Measurements from ENCODE around the gene CCDC6. TPM values are rescaled to one million over a fixed set of nuclear protein-coding genes. Genes with fewer than 3 reads are reported as not detected.
A peak's percentile ranks its signal among the peaks of the same experiment; 100 is the strongest.
"Not testable (repeated sequence)": the region's sequence is repeated elsewhere in the genome, so short reads cannot be mapped to it uniquely, and the experiment has no call there.

CCDC6 gene
- total RNA-seq, 2 donors from 2014 or later, result 77.7 to 107 TPM

DNA sequence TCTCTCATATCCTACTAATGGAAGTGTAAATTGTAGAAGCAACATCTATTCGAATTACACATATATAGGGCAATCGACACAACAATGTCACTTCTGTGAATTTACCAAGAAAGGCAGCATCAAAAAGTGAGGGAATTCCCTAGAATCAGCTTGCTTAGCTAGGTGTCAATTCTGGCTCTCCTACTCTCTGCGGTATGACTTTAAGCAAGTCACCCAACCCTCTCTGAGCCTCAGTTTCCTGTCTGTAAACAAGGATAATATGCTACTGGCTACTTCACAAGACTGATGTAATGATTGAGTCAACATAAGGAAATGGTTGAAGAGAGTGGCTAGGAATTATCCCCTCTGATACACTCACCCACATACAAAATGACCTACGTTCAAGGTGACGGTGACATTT is 19.4 kb downstream of the CCDC6 start:
- peaks cover 11 to 15% of the 10 kb centered on the region in 2 donors for H3K36me3 Mint-ChIP-seq (ENCODE audit: insufficient read depth in 2 of 2)
- peak overlapping the region; percentile 87 for H3K27ac Mint-ChIP-seq

DNA sequence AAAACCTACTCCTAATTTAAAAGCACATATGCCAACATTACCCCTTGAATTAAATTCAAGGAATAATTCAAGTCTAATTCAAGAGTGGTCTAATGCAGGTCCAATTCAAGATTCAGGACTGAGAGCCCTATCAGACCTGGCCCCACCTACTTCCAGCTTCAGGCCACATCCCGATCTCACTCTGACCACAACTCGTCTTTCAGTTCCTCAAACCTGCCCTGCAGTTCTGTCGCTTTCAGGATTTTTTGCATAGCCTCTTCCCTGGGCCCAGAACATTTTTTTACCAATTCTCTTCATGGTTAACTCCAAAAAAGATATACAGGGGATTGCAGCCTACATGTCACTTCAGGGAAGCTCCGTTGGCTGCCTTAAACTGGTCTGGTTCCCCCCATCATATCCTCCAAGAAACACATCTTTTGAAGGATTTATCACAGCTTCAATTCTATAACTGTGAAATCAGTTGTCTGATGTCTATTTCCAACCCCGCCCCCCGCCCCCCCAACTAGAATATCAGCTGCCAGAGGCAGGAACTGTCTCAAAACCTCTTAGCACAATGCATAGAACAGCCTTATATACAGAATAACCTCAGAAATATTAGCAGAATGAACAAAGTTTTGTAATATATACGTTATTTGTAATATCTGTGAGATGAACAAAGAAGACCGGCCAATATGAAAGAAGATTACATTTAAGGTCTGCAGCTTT is 20.8 kb downstream of the CCDC6 start:
- Mint-ChIP-seq H3K36me3 (ENCODE audit: insufficient read depth in 2 of 2) (peaks cover 15% of the 10 kb centered on the region in 2 donors), H3K4me3 (peak overlapping the region; percentile 59 to 85), H3K27ac (peak overlapping the region; percentile 87), H3K4me1 (ENCODE audit: low read depth) (peaks cover 88% of the 10 kb centered on the region), H3K9me3 (no peaks in the 10 kb centered on the region), H3K27me3 (ENCODE audit: low read depth) (no peaks in the 10 kb centered on the region)
- DNase-seq, result peak in 1 of 2 donors; percentile 45
- no peak for ATAC-seq (replicated peaks in 1 of 2)

More for the DNA sequence above, 19.4 kb downstream of the CCDC6 start:
- no peaks in the 10 kb centered on the region for H3K9me3 Mint-ChIP-seq
- H3K27me3 Mint-ChIP-seq (ENCODE audit: low read depth), result no peaks in the 10 kb centered on the region
- DNase-seq (peak in 1 of 2 donors; percentile 45), ATAC-seq (replicated peaks in 1 of 2) (peak; percentile 82 to 86)
- peak overlapping the region; percentile 59 to 85 for H3K4me3 Mint-ChIP-seq
- peaks cover 83% of the 10 kb centered on the region for H3K4me1 Mint-ChIP-seq (ENCODE audit: low read depth)

DNA sequence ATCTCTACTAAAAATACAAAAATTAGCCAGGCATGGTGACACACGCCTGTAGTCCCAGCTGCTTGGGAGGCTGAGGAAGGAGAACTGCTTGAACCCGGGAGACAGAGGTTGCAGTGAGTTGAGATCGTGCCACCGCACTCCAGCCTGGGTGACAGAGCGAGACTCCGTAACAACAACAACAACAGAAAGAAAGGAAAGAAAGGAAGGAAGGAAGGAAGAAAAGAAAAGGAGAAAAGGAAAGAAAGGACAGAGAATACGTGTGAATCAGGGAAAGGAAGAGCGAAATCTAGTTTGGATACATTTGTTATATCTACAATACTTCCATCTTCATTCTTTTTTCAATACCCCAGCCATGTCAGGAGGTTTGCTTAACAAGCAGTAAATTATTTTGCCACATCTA is 21.5 kb downstream of the CCDC6 start:
- not testable (repeated sequence) for DNase-seq; ATAC-seq (replicated peaks in 1 of 2); H3K27me3 Mint-ChIP-seq (ENCODE audit: low read depth); H3K9me3 Mint-ChIP-seq
- H3K27ac Mint-ChIP-seq, result peak overlapping the region; percentile 62
- peaks cover 11 to 13% of the 10 kb centered on the region in 2 donors for H3K36me3 Mint-ChIP-seq (ENCODE audit: insufficient read depth in 2 of 2)
- peaks cover 90% of the 10 kb centered on the region for H3K4me1 Mint-ChIP-seq (ENCODE audit: low read depth)
- peak overlapping the region; percentile 68 to 85 for H3K4me3 Mint-ChIP-seq

DNA sequence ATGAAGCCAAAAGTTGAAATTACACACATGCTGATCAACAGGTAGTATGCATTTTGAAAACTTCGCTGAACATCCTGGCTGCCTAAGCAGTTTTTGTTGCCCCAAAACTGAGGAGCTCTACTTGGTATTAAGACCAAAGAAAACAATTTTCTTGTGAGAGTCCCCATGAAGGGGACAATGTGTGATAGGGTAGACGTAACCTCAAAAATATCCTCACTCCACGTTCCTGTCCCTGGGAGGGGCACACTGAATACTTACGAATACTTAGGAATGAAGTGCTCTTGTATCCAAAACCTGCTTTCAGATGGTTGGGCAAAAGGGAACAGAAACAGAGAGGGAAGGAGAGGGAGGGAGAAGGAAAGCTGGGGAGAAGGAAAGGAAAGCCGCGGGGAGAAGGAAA is 24.7 kb downstream of the CCDC6 start:
- ATAC-seq (replicated peaks in 1 of 2) (no peak), DNase-seq (no peak)
- Mint-ChIP-seq H3K4me1 (ENCODE audit: low read depth) (peaks cover 90% of the 10 kb centered on the region), H3K9me3 (peaks cover 0 to 1% of the 10 kb centered on the region in 2 donors), H3K36me3 (ENCODE audit: insufficient read depth in 2 of 2) (peaks cover 9 to 12% of the 10 kb centered on the region in 2 donors), H3K27ac (peak overlapping the region; percentile 73), H3K4me3 (peak overlapping the region; percentile 64 to 75), H3K27me3 (ENCODE audit: low read depth) (no peaks in the 10 kb centered on the region)

DNA sequence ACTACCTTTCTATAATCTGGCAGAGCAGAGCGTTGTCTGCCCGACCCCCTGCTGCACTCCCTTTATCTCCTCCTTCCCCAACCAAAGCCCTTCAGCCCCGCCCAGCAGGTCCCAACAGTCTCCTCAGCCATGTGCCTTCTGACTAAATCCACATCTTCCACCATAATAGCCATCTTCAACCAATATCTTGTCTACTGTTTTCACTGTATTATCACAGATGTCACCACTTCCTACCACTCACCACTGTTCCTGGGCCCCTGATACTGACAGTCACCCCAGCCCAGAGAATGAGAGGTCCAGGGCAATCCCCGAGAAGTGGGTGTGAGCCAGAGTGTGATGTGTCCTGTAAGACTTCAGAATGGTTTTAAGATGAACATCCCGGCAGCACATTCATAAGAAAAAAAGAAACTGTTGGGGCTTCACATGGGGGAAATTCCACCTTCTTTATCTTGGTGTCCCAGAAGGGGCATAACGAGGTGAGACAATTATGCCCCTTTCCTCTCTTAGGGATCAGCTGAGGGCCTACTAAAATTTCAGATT is 25.3 kb downstream of the CCDC6 start:
- Mint-ChIP-seq H3K27ac (peak overlapping the region; percentile 73), H3K36me3 (ENCODE audit: insufficient read depth in 2 of 2) (peaks cover 9 to 14% of the 10 kb centered on the region in 2 donors), H3K27me3 (ENCODE audit: low read depth) (no peaks in the 10 kb centered on the region), H3K4me3 (peak overlapping the region; percentile 64 to 75), H3K9me3 (peaks cover 0 to 1% of the 10 kb centered on the region in 2 donors), H3K4me1 (ENCODE audit: low read depth) (peaks cover 90% of the 10 kb centered on the region)
- ATAC-seq (replicated peaks in 1 of 2), result peak; percentile 88 to 91
- DNase-seq, result peak; percentile 85 to 90

DNA sequence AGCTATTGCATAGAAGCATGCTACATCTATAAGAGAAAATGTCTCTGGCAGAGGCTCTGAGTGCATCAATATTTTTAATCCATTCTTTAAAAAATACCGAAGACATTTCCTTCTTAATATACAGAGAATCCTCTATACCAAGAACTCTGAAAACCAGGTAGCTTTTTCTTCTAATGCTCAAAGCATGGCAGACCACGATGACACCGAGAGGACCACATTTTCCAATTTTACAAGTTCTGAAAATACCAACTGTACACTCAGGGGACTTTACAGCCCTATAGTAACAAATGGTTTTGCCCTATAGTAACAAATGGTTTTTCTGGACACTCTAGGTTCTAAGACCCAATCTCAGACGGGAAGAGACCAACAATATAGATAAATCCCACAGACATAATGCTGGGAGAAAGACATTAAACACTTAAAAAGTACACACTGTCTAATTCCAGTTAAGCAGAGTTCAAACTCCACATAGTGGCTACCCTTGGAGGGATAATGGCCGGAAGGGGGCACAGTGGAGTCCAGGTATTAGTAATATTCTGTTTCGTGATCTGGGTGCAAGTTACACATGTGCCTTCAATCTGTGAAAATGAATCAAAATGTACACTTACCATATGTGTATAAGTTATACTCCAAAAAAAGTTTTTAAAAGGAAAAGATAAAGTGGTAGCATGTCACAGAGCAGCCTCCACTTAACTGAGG is 26.2 kb downstream of the CCDC6 start:
- peak overlapping the region; percentile 64 to 75 for H3K4me3 Mint-ChIP-seq
- DNase-seq (peak; percentile 29 to 49), ATAC-seq (replicated peaks in 1 of 2) (peak in 1 of 2 donors; percentile 14)
- peaks cover 0 to 1% of the 10 kb centered on the region in 2 donors for H3K9me3 Mint-ChIP-seq
- H3K36me3 Mint-ChIP-seq (ENCODE audit: insufficient read depth in 2 of 2), result peaks cover 9 to 13% of the 10 kb centered on the region in 2 donors
- peak overlapping the region; percentile 73 for H3K27ac Mint-ChIP-seq
- no peaks in the 10 kb centered on the region for H3K27me3 Mint-ChIP-seq (ENCODE audit: low read depth)
- H3K4me1 Mint-ChIP-seq (ENCODE audit: low read depth), result peaks cover 83% of the 10 kb centered on the region

DNA sequence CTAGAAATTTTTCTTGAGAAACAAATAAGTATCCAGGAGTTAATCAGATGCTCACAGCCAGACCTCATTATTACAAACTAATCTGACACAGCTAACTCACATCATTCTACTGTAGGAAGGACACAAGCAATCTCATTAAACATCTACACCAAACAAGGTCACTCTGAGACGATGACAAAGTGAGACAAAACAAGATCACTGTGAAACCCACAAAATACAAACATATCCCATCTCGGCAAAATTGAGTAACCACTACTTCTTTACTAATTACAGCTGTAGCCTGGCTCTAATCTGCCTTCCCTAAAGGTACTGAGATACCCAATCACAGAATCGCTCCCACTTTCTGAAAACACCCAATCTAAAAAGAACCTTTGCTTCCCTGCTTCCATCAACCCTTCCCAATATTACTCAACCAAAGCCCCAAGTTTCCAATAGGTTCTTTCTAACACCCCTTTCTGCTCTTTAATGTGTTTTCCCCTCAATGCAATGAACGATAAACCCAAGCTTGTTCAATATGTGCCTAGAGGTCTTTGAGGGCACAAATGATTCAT is 26.9 kb downstream of the CCDC6 start:
- ATAC-seq (replicated peaks in 1 of 2), result peak; percentile 36 to 48
- H3K4me3 Mint-ChIP-seq, result peak overlapping the region; percentile 64 to 75
- peaks cover 0 to 1% of the 10 kb centered on the region in 2 donors for H3K9me3 Mint-ChIP-seq
- peak overlapping the region; percentile 73 for H3K27ac Mint-ChIP-seq
- DNase-seq, result peak; percentile 8 to 25
- H3K36me3 Mint-ChIP-seq (ENCODE audit: insufficient read depth in 2 of 2), result peaks cover 6 to 10% of the 10 kb centered on the region in 2 donors
- no peaks in the 10 kb centered on the region for H3K27me3 Mint-ChIP-seq (ENCODE audit: low read depth)
- peaks cover 83% of the 10 kb centered on the region for H3K4me1 Mint-ChIP-seq (ENCODE audit: low read depth)

DNA sequence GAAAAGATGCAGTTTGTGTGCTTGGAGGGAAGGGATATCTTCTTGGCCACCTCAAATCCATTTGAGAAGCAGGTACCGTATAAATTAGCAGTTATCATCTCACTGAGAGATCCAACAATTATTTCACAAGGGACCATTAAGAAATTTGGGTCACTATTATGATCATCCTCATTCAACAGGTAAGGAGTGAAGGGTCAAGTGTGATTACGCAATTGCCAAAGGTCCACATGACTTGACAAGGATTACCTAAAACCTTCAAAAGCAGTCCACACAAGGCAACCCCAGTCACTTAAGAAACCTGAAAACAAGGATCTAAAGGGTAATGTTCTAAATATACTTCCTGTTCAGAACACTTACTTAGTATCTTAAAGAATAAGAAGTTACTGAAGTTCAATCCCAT is 27.4 kb downstream of the CCDC6 start:
- peaks cover 0 to 1% of the 10 kb centered on the region in 2 donors for H3K9me3 Mint-ChIP-seq
- H3K27me3 Mint-ChIP-seq (ENCODE audit: low read depth), result no peaks in the 10 kb centered on the region
- peaks cover 83% of the 10 kb centered on the region for H3K4me1 Mint-ChIP-seq (ENCODE audit: low read depth)
- peak overlapping the region; percentile 73 for H3K27ac Mint-ChIP-seq
- peaks cover 6 to 10% of the 10 kb centered on the region in 2 donors for H3K36me3 Mint-ChIP-seq (ENCODE audit: insufficient read depth in 2 of 2)
- peak overlapping the region; percentile 75 to 77 for H3K4me3 Mint-ChIP-seq
- DNase-seq (no peak), ATAC-seq (replicated peaks in 1 of 2) (no peak)

DNA sequence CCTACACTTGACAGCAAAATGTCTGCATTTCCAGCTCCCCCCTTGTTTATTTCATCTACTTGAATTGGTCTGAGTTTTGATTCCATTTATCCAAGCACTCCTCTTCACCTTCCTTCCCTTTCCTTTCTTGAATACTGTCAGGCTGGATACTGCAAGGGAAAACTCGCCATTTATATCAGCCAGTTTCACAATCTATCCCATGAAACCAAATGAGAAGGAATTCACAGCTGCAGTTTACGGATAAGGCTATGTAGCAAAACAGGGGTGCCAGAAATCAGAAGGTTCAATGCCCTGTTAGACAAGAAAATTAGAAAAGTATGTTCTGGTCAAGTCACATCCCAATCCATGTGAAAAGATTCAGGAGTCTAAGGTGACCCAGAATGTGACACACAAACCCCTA is 28.1 kb downstream of the CCDC6 start:
- peak overlapping the region; percentile 75 to 77 for H3K4me3 Mint-ChIP-seq
- peaks cover 0 to 1% of the 10 kb centered on the region in 2 donors for H3K9me3 Mint-ChIP-seq
- H3K4me1 Mint-ChIP-seq (ENCODE audit: low read depth), result peaks cover 83% of the 10 kb centered on the region
- H3K27me3 Mint-ChIP-seq (ENCODE audit: low read depth), result no peaks in the 10 kb centered on the region
- H3K27ac Mint-ChIP-seq, result peak overlapping the region; percentile 73
- ATAC-seq (replicated peaks in 1 of 2) (no peak), DNase-seq (no peak)
- peaks cover 6 to 10% of the 10 kb centered on the region in 2 donors for H3K36me3 Mint-ChIP-seq (ENCODE audit: insufficient read depth in 2 of 2)

DNA sequence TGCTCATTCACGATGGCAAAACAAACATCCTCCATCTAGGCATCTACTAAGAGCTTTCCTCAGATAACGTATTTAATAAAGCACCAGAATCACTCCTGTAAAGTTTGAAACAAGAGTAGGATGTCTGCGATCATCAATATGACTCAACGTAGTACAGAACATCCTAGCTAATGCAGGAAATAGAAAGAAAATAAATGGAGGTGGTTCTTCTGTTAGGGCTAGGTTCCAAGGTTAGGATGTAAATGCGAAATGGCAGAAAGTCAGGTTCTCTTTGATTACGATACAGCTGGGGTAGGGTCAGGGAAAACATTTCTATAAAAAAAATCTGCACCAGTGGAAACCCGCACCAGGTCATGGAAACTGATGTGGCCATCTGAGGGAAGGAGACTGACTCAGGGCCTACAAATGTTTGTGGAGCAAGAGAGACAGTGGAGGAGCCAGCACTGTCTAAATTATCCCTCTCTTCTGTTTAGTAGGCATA is 29.1 kb downstream of the CCDC6 start:
- DNase-seq (no peak), ATAC-seq (replicated peaks in 1 of 2) (no peak)
- no peaks in the 10 kb centered on the region for H3K27me3 Mint-ChIP-seq (ENCODE audit: low read depth)
- H3K36me3 Mint-ChIP-seq (ENCODE audit: insufficient read depth in 2 of 2), result peaks cover 6 to 10% of the 10 kb centered on the region in 2 donors
- peak overlapping the region; percentile 57 to 73 for H3K4me3 Mint-ChIP-seq
- H3K9me3 Mint-ChIP-seq, result peaks cover 0 to 1% of the 10 kb centered on the region in 2 donors
- H3K27ac Mint-ChIP-seq, result peak overlapping the region; percentile 71
- peaks cover 89% of the 10 kb centered on the region for H3K4me1 Mint-ChIP-seq (ENCODE audit: low read depth)

DNA sequence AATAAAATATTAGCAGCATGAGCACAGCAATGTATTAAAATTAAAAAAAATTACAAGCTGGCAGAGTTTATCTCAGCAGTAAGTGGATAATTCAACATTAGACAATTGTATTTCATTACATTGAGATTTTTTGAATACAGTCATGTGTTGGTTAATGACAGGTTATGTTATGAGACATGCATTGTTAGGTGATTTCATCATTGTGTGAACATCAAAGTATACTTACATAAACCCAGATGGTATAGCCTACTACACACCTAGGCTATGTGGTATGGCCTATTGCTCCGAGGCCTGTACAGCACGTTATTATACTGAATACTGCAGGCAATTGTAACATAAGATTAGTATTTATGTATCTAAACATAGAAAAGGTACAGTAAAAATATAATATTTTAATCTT is 29.7 kb downstream of the CCDC6 start:
- peak overlapping the region; percentile 40 to 69 for H3K4me3 Mint-ChIP-seq
- H3K27ac Mint-ChIP-seq, result peak overlapping the region; percentile 92
- ATAC-seq (replicated peaks in 1 of 2) (no peak), DNase-seq (peak in 1 of 2 donors; percentile 14)
- H3K9me3 Mint-ChIP-seq, result peaks cover 0 to 1% of the 10 kb centered on the region in 2 donors
- H3K4me1 Mint-ChIP-seq (ENCODE audit: low read depth), result peaks cover 92% of the 10 kb centered on the region
- H3K36me3 Mint-ChIP-seq (ENCODE audit: insufficient read depth in 2 of 2), result peaks cover 6 to 13% of the 10 kb centered on the region in 2 donors
- H3K27me3 Mint-ChIP-seq (ENCODE audit: low read depth), result no peaks in the 10 kb centered on the region

DNA sequence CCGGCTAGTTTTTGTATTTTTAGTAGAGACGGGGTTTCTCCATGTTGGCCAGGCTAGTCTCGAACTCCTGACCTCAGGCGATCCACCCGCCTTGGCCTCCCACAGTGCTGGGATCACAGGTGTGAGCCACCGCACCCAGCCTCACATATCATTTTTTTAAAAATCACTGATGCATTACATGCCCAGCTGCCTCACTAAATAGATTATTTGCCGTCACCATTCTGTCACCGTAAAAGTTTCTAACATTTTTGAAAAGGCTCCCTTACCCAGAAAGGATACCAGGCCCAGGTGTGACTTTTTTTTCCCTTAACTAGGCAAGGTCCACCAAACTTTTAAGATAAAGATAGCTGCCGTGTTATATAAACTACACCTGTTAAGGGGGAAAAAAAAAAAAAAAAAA is 30.1 kb downstream of the CCDC6 start:
- H3K9me3 Mint-ChIP-seq; ATAC-seq (replicated peaks in 1 of 2): not testable (repeated sequence)
- H3K4me1 Mint-ChIP-seq (ENCODE audit: low read depth), result peaks cover 88% of the 10 kb centered on the region

More for the DNA sequence above, 30.1 kb downstream of the CCDC6 start:
- not testable (repeated sequence) for H3K27ac Mint-ChIP-seq; DNase-seq; H3K27me3 Mint-ChIP-seq (ENCODE audit: low read depth)
- H3K4me3 Mint-ChIP-seq, result peak overlapping the region in 1 of 2 donors; percentile 69
- peaks cover 6 to 13% of the 10 kb centered on the region in 2 donors for H3K36me3 Mint-ChIP-seq (ENCODE audit: insufficient read depth in 2 of 2)
